ENCODE data around the gene LRRC23.

DNA sequence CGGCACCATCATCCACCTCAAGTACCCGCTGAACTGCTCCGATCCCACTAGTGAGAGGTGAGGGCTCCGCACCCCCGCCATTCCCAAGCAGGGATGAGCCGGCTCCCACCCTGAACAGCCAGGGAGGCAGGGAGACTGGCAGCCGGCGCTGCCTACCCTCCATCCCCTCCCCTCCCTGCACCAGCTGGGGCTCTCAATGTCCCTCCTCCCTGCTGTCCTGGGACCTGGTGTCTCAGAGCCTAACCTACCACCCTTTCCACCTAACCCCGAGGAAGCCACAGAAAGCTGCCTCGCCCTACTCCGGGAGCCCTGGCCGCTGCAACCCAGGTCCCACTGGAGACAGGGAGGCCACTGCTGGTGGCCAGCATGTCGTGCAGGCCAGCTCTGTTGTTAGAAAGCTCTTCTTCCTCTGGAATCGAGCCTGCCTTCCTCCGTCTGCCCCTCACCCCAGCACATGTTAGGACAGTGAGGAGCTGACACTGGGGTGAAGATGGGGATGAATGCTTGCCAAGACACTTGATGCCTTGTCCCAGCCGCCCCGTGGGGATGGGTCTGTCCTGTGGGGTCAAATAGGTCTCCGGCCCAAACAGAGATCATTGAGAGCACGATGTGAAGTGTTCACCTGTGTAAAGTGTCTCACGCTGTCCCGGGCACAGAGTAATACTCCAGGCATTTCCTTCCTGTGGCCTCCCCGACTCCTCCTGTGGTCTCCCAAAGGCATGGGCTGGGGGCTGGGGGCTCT is 47.7 kb downstream of the LRRC23 start:
- TF ChIP-seq, protein P1, sequence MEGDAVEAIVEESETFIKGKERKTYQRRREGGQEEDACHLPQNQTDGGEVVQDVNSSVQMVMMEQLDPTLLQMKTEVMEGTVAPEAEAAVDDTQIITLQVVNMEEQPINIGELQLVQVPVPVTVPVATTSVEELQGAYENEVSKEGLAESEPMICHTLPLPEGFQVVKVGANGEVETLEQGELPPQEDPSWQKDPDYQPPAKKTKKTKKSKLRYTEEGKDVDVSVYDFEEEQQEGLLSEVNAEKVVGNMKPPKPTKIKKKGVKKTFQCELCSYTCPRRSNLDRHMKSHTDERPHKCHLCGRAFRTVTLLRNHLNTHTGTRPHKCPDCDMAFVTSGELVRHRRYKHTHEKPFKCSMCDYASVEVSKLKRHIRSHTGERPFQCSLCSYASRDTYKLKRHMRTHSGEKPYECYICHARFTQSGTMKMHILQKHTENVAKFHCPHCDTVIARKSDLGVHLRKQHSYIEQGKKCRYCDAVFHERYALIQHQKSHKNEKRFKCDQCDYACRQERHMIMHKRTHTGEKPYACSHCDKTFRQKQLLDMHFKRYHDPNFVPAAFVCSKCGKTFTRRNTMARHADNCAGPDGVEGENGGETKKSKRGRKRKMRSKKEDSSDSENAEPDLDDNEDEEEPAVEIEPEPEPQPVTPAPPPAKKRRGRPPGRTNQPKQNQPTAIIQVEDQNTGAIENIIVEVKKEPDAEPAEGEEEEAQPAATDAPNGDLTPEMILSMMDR (IDR thresholded peaks at IDR 0.05), result no peak
- TF ChIP-seq YY1 (IDR thresholded peaks at IDR 0.05; ENCODE audit: low read depth) (no peak), RFX5 (IDR thresholded peaks at IDR 0.05; ENCODE audit: low read length) (no peak)
